Activated CD4-positive, alpha-beta memory T cell treated with anti-CD3 and anti-CD28 coated beads for 36 hours (primary cell): Measurements from ENCODE around the gene TAS2R16. TPM values are rescaled to one million over a fixed set of nuclear protein-coding genes. Genes with fewer than 3 reads are reported as not detected.

ENCODE experiments used
- CTCF ChIA-PET: fragments of 350-600 bp; sonication (Branson Sonifier 250); formaldehyde crosslinking; loops from one replicate; lab custom pipeline; 2021; ENCODE audit warnings: antibody characterized with exemption, inconsistent platforms; lab: Charles Lee
- POLR2A ChIA-PET: fragments of 350-600 bp; sonication (Branson Sonifier 250); formaldehyde crosslinking; loops from one replicate; lab custom pipeline; 2021; ENCODE audit warnings: antibody characterized with exemption; lab: Charles Lee
- DNase-seq: peaks from one replicate; pipeline ENCODE4 v3.0.0-alpha.2; 2020
- H3K27ac Mint-ChIP-seq: one replicate; pipeline ENCODE4 v1.8.0; 2021; ENCODE audit warnings: mixed read lengths
- H3K27me3 Mint-ChIP-seq: one replicate; pipeline ENCODE4 v1.8.0; 2021; ENCODE audit warnings: mixed read lengths
- H3K36me3 Mint-ChIP-seq: one replicate; pipeline ENCODE4 v1.8.0; 2021; ENCODE audit warnings: mixed read lengths
- H3K4me1 Mint-ChIP-seq: one replicate; pipeline ENCODE4 v1.8.0; 2021; ENCODE audit warnings: low read depth, mixed read lengths
- H3K4me3 Mint-ChIP-seq: one replicate; pipeline ENCODE4 v1.8.0; 2021; ENCODE audit warnings: mild to moderate bottlenecking, mixed read lengths
- H3K9me3 Mint-ChIP-seq: one replicate; pipeline ENCODE4 v1.8.0; 2021; ENCODE audit warnings: mixed read lengths
- intact Hi-C: fragments of 100-400 bp; cut with micrococcal nuclease; formaldehyde crosslinking; loops from one replicate; pipeline ENCODE4 v1.15.1; 2023
- total RNA-seq, 2 experiments: library from RNA; stranded (reverse); gene quantifications; one replicate each; pipeline ENCODE4 v1.2.3, GENCODE V29; 2021

Gene TAS2R16, protein sequence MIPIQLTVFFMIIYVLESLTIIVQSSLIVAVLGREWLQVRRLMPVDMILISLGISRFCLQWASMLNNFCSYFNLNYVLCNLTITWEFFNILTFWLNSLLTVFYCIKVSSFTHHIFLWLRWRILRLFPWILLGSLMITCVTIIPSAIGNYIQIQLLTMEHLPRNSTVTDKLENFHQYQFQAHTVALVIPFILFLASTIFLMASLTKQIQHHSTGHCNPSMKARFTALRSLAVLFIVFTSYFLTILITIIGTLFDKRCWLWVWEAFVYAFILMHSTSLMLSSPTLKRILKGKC
- total RNA-seq = not detected

DNA sequence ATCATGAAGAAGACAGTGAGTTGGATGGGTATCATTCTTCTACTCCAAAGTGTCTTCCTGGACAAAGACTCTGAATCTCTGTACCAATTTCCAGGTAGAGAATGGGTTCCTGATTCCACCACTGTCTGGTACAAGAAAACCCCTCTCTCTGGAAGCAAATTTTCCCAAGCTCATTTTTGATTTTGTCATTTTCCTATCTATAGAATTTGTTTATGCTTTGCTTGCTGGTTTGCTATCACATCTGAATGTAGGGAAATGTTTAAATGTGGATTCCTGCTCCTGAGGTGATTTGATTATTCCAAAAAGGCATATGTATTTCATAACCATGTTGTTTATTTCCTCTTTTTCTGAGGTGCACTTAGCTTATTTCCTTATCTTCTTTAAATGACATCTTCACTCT lies at the start of gene TAS2R16:
Gene TAS2R16, minus strand, starts transcription at position 101 of the 400 bp plus-strand sequence. Its CDS starts 66 bp downstream, at position 35.
- ChIA-PET CTCF (no interaction called here), POLR2A (no interaction called here)
- no peaks in the 10 kb centered on the region for H3K36me3 Mint-ChIP-seq
- no peak within 1 kb of the TSS for H3K27ac Mint-ChIP-seq
- no peak for DNase-seq
- no peaks in the 10 kb centered on the region for H3K4me1 Mint-ChIP-seq
- H3K9me3 Mint-ChIP-seq = peaks cover 5% of the 10 kb centered on the region
- intact Hi-C loops = no loop called here
- H3K27me3 Mint-ChIP-seq = no peaks in the 10 kb centered on the region
- no peak within 1 kb of the TSS for H3K4me3 Mint-ChIP-seq

DNA sequence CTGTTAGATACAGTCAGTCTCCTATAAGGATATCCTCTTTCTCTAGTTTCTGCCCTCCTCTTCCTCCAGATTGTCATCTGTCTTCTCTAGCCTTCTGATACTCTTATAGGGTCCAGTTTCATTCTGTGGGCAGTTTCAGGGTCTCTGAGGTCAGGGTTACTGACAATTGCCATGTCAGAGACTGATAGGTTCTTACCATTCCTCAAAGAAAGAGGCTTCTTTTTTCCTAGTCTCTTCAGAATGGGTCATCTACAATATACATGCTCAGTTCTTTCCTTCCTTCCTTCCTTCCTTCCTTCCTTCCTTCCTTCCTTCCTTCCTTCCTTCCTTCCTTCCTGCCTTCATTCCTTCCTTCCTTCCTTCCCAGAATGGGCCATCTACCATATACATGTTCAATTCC lies 48.1 kb upstream of the TAS2R16 start:
- Mint-ChIP-seq H3K36me3 (no peaks in the 10 kb centered on the region), H3K4me1 (no peaks in the 10 kb centered on the region), H3K27ac (no peak overlapping the region), H3K9me3 (peaks cover 16% of the 10 kb centered on the region), H3K27me3 (no peaks in the 10 kb centered on the region), H3K4me3 (no peak overlapping the region)
- intact Hi-C loops = no loop called here
- ChIA-PET POLR2A (no interaction called here), CTCF (no interaction called here)
- DNase-seq = no peak

DNA sequence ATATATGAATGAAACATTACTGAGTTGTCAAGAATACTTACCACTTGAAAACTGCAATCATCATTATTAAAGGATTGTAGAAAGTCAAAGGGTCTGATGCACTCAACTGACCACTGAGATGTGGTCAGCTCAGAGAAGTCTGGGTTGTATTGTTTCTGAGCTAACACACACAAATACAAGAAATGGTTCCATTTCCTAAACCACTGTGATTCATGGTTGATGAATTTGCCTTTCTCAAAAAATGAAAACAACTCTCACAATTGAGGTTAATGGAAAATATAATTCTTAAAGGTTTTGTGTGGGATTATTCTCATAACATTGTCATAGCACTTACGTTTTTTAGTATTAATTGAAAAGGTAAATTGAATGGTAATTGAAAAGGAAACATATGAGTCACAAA lies 45.6 kb upstream of the TAS2R16 start:
- H3K27me3 Mint-ChIP-seq = no peaks in the 10 kb centered on the region
- no peak overlapping the region for H3K27ac Mint-ChIP-seq
- intact Hi-C loops = no loop called here
- no peaks in the 10 kb centered on the region for H3K36me3 Mint-ChIP-seq
- H3K9me3 Mint-ChIP-seq = peaks cover 8% of the 10 kb centered on the region
- no peaks in the 10 kb centered on the region for H3K4me1 Mint-ChIP-seq
- no peak overlapping the region for H3K4me3 Mint-ChIP-seq
- CTCF ChIA-PET = no interaction called here
- POLR2A ChIA-PET = no interaction called here
- DNase-seq = no peak

GRCh38 chr7:123039269-123039668 lies 43.8 kb upstream of the TAS2R16 start:
- no peaks in the 10 kb centered on the region for H3K36me3 Mint-ChIP-seq
- no peak overlapping the region for H3K27ac Mint-ChIP-seq
- no peaks in the 10 kb centered on the region for H3K27me3 Mint-ChIP-seq
- DNase-seq = no peak
- no peaks in the 10 kb centered on the region for H3K4me1 Mint-ChIP-seq
- H3K4me3 Mint-ChIP-seq = no peak overlapping the region
- POLR2A ChIA-PET = no interaction called here
- H3K9me3 Mint-ChIP-seq = peaks cover 8% of the 10 kb centered on the region
- CTCF ChIA-PET = no interaction called here
- intact Hi-C loops = no loop called here

GRCh38 chr7:123034106-123034505 lies 38.6 kb upstream of the TAS2R16 start:
- CTCF ChIA-PET = no interaction called here

DNA sequence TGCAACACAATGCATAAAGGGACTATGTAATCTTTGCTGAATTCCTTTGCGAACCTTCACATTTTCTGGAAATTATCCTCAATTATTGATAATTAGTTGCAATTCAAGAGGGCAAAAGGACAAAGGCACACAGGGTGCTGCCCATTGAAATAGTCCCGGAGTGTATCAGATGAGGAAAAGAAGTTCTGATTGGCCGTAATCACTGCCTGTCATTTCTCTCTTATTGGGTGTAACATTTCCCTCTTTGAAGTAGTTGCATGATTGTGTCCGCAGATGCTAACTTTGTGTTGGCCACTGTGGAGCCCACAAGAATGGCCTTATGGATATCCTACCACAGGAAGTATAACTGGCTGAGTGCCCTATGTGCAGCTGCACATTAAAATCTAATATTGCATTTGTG lies 35.1 kb upstream of the TAS2R16 start:
- no peak for DNase-seq
- Mint-ChIP-seq H3K9me3 (peaks cover 24% of the 10 kb centered on the region), H3K27ac (no peak overlapping the region), H3K4me1 (no peaks in the 10 kb centered on the region), H3K27me3 (no peaks in the 10 kb centered on the region), H3K4me3 (no peak overlapping the region), H3K36me3 (no peaks in the 10 kb centered on the region)
- POLR2A ChIA-PET = no interaction called here
- CTCF ChIA-PET = no interaction called here
- intact Hi-C loops = no loop called here

More at GRCh38 chr7:123034106-123034505, 38.6 kb upstream of the TAS2R16 start:
- no peaks in the 10 kb centered on the region for H3K4me1 Mint-ChIP-seq
- POLR2A ChIA-PET = no interaction called here
- DNase-seq = no peak
- H3K27me3 Mint-ChIP-seq = no peaks in the 10 kb centered on the region
- H3K9me3 Mint-ChIP-seq = peaks cover 29% of the 10 kb centered on the region
- H3K36me3 Mint-ChIP-seq = no peaks in the 10 kb centered on the region
- H3K27ac Mint-ChIP-seq = no peak overlapping the region
- intact Hi-C loops = no loop called here
- H3K4me3 Mint-ChIP-seq = no peak overlapping the region

DNA sequence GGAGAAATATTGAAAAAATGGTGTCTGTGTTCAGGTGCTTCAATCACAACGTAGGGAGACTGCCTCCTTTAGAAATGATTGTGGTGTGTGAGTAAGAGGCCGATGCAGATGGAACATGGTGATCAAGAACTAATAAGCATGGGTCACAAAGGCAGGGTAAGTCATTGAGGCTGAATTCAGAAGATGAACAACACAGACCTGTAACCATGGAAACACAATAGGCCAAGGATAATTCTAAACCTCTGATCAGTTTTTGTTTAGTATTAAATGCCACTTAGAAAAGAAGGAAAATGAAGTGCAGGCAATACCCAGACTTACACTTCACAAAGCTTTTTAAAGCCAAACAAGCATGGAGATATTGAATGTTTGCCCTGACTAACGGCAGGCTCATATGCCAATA lies 32.8 kb upstream of the TAS2R16 start:
- peaks cover 17% of the 10 kb centered on the region for H3K9me3 Mint-ChIP-seq
- ChIA-PET CTCF (no interaction called here), POLR2A (no interaction called here)
- intact Hi-C loops = no loop called here
- no peak overlapping the region for H3K4me3 Mint-ChIP-seq
- no peak overlapping the region for H3K27ac Mint-ChIP-seq
- no peak for DNase-seq
- H3K4me1 Mint-ChIP-seq = no peaks in the 10 kb centered on the region
- no peaks in the 10 kb centered on the region for H3K36me3 Mint-ChIP-seq
- no peaks in the 10 kb centered on the region for H3K27me3 Mint-ChIP-seq

DNA sequence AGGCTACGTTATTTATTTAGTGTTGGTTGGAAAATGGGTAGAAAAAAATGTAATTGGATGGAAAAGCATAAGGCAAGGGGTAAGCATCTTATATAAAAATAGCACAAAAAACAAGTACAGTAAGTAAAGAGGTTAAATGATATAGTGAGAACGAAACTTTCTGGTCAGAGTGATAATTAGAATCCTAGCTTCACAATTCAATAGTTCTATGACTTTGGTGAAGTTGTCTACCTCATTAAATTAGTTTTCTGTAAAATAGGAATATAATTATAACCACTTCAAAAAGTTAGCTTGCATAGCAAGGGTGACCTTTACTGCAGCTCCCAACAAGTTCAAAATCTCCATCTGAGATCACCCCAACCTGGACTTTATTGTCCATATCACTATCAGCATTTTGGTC lies 30.8 kb upstream of the TAS2R16 start:
- intact Hi-C loops = no loop called here
- ChIA-PET CTCF (no interaction called here), POLR2A (interaction anchor here (0.5 kb wide), 1 partner anchor 135 kb away, joined by 3 read pairs; no protein-coding TSS in a partner anchor)
- Mint-ChIP-seq H3K4me1 (no peaks in the 10 kb centered on the region), H3K9me3 (peaks cover 10% of the 10 kb centered on the region), H3K27me3 (no peaks in the 10 kb centered on the region), H3K36me3 (no peaks in the 10 kb centered on the region), H3K27ac (no peak overlapping the region), H3K4me3 (no peak overlapping the region)
- DNase-seq = no peak

- ChIA-PET CTCF (no interaction called here), POLR2A (no interaction called here)
- no peaks in the 10 kb centered on the region for H3K27me3 Mint-ChIP-seq
- no peak for DNase-seq
- no peak overlapping the region for H3K27ac Mint-ChIP-seq
- peaks cover 12% of the 10 kb centered on the region for H3K9me3 Mint-ChIP-seq
- intact Hi-C loops = no loop called here
- H3K4me1 Mint-ChIP-seq = no peaks in the 10 kb centered on the region
- no peaks in the 10 kb centered on the region for H3K36me3 Mint-ChIP-seq
- H3K4me3 Mint-ChIP-seq = no peak overlapping the region
Measured at GRCh38 chr7:123024989-123025758, 29.7 kb upstream of the TAS2R16 start.

- no peaks in the 10 kb centered on the region for H3K36me3 Mint-ChIP-seq
- ChIA-PET POLR2A (no interaction called here), CTCF (no interaction called here)
- no peak overlapping the region for H3K27ac Mint-ChIP-seq
- no peak overlapping the region for H3K4me3 Mint-ChIP-seq
- intact Hi-C loops = no loop called here
- peaks cover 14% of the 10 kb centered on the region for H3K9me3 Mint-ChIP-seq
- H3K27me3 Mint-ChIP-seq = no peaks in the 10 kb centered on the region
- DNase-seq = no peak
- H3K4me1 Mint-ChIP-seq = no peaks in the 10 kb centered on the region
Measured at GRCh38 chr7:123023126-123023525, 27.6 kb upstream of the TAS2R16 start.

DNA sequence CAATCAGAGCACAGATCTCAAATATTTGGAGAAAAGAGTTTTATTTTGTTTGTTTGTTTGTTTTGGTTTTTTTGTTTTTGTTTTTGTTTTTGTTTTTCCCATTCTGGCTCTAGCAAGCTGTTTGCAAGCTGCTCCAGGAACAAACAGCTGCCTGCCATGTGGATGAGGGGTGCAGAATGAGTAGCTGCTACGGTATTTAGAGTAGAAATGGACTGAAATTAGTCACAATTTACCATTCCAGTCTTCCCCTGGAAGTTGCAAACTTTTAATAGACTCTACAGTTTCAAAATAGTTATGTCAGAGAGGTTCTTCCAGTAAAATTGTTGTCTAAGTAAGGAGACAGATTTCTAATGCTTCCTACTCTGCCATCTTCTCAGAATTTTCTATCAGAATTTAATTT lies 27.1 kb upstream of the TAS2R16 start:
- Mint-ChIP-seq H3K36me3 (no peaks in the 10 kb centered on the region), H3K9me3 (peaks cover 15% of the 10 kb centered on the region), H3K27ac (no peak overlapping the region), H3K4me1 (no peaks in the 10 kb centered on the region), H3K4me3 (no peak overlapping the region), H3K27me3 (no peaks in the 10 kb centered on the region)
- POLR2A ChIA-PET = no interaction called here
- CTCF ChIA-PET = no interaction called here
- intact Hi-C loops = no loop called here
- DNase-seq = no peak

GRCh38 chr7:123012435-123012834 lies 16.9 kb upstream of the TAS2R16 start:
- intact Hi-C loops = no loop called here
- H3K27ac Mint-ChIP-seq = no peak overlapping the region
- H3K36me3 Mint-ChIP-seq = no peaks in the 10 kb centered on the region
- no peak for DNase-seq
- H3K4me3 Mint-ChIP-seq = no peak overlapping the region
- H3K4me1 Mint-ChIP-seq = no peaks in the 10 kb centered on the region
- ChIA-PET POLR2A (no interaction called here), CTCF (no interaction called here)
- H3K27me3 Mint-ChIP-seq = no peaks in the 10 kb centered on the region
- peaks cover 25% of the 10 kb centered on the region for H3K9me3 Mint-ChIP-seq
